ENCODE measurements around the gene LEFTY2.
"Not testable (repeated sequence)": the region's sequence is repeated elsewhere in the genome, so short reads cannot be mapped to it uniquely, and the experiment has no call there.

LEFTY2 gene

GRCh38 chr1:225941187-225941941 lies at the start of gene LEFTY2:
Gene LEFTY2, minus strand, starts transcription at chr1:225941220. Its CDS starts 80 bp downstream, at chr1:225941140.
- no peak for DNase-seq

GRCh38 chr1:225987491-225988316 lies 46.7 kb upstream of the LEFTY2 start:
- DNase-seq = no peak

GRCh38 chr1:225981714-225982113 lies 40.7 kb upstream of the LEFTY2 start:
- DNase-seq = no peak

- DNase-seq = no peak
Measured at GRCh38 chr1:225980005-225980836, 39.2 kb upstream of the LEFTY2 start.

GRCh38 chr1:225979421-225979820 lies 38.4 kb upstream of the LEFTY2 start:
- DNase-seq = no peak

GRCh38 chr1:225977937-225978748 lies 37.1 kb upstream of the LEFTY2 start:
- DNase-seq = peak; percentile 68

- DNase-seq = not testable (repeated sequence)
Measured at GRCh38 chr1:225975146-225975545, 34.1 kb upstream of the LEFTY2 start.

GRCh38 chr1:225974454-225974853 lies 33.4 kb upstream of the LEFTY2 start:
- DNase-seq = no peak

- no peak for DNase-seq
Measured at GRCh38 chr1:225973158-225973557, 32.1 kb upstream of the LEFTY2 start.

- DNase-seq = no peak
Measured at GRCh38 chr1:225972344-225973152, 31.5 kb upstream of the LEFTY2 start.

GRCh38 chr1:225970592-225971157 lies 29.7 kb upstream of the LEFTY2 start:
- not testable (repeated sequence) for DNase-seq

- not testable (repeated sequence) for DNase-seq
Measured at GRCh38 chr1:225969751-225970150, 28.7 kb upstream of the LEFTY2 start.

GRCh38 chr1:225965231-225965630 lies 24.2 kb upstream of the LEFTY2 start:
- DNase-seq = no peak

GRCh38 chr1:225963735-225964530 lies 22.9 kb upstream of the LEFTY2 start:
- DNase-seq = no peak

GRCh38 chr1:225962440-225962975 lies 21.5 kb upstream of the LEFTY2 start:
- DNase-seq = peak; percentile 22

GRCh38 chr1:225961659-225962439 lies 20.8 kb upstream of the LEFTY2 start:
- no peak for DNase-seq

- no peak for DNase-seq
Measured at GRCh38 chr1:225958041-225958440, 17.0 kb upstream of the LEFTY2 start.

GRCh38 chr1:225954753-225955152 lies 13.7 kb upstream of the LEFTY2 start:
- no peak for DNase-seq

GRCh38 chr1:225953315-225953714 lies 12.3 kb upstream of the LEFTY2 start:
- no peak for DNase-seq
